Heart left ventricle (tissue), 16 donors: ENCODE data around the gene FADS2. TPM values are rescaled to one million over a fixed set of nuclear protein-coding genes. Genes with fewer than 3 reads are reported as not detected.

Experiments used
- ATAC-seq, 4 donors: fragments of 200-7000 bp; cut with Tn5 transposase; one replicate each; pipeline ENCODE4 v1.9.1; 2020 to 2022; ENCODE audit warnings: moderate library complexity in 4 of 4, mild to moderate bottlenecking in 3 of 4, moderate number of reproducible peaks in 1 of 4
- DNase-seq, 5 donors: peaks; one replicate each; pipeline ENCODE4 v3.0.0-alpha.2; 2020
- H3K27ac ChIP-seq, 12 donors: fragments of 200-600 bp; sonication (generic) in 4 of 12; one replicate each; pipeline versions ENCODE4 v1.5.0 to v1.8.0; 2016 to 2022; ENCODE audit warnings: mild to moderate bottlenecking in 2 of 12
- H3K27me3 ChIP-seq, 9 donors: fragments of 200-600 bp; sonication (generic) in 2 of 9; one replicate each; pipeline versions ENCODE4 v1.5.1 to v1.8.0; 2016 to 2022; ENCODE audit warnings: mild to moderate bottlenecking in 3 of 9
- H3K36me3 ChIP-seq, 9 donors: fragments of 200-600 bp; sonication (generic) in 2 of 9; one replicate each; pipeline versions ENCODE4 v1.5.0 to v1.8.0; 2018 to 2022; ENCODE audit warnings: mild to moderate bottlenecking in 2 of 9
- H3K4me1 ChIP-seq, 12 donors: fragments of 200-600 bp; sonication (generic) in 4 of 12; one replicate each; pipeline versions ENCODE4 v1.5.0 to v1.8.0; 2016 to 2022; ENCODE audit warnings: mild to moderate bottlenecking in 3 of 12
- H3K4me3 ChIP-seq, 12 donors: fragments of 200-600 bp; sonication (generic) in 4 of 12; one replicate each; pipeline versions ENCODE4 v1.5.0 to v1.8.0; 2017 to 2022; ENCODE audit warnings: mild to moderate bottlenecking in 9 of 12, moderate library complexity in 4 of 12
- H3K9me3 ChIP-seq, 12 donors: fragments of 200-600 bp; sonication (generic) in 4 of 12; one replicate each; pipeline versions ENCODE4 v1.5.0 to v1.8.0; 2016 to 2022; ENCODE audit warnings: mild to moderate bottlenecking in 1 of 12
- POLR2A ChIP-seq, 2 donors: fragments of 450-650 bp; IDR thresholded peaks; one replicate each; pipeline ENCODE4 v1.6.1; 2017; ENCODE audit warnings: antibody characterized with exemption in 2 of 2, mild to moderate bottlenecking in 2 of 2, moderate library complexity in 2 of 2
- WGBS, 4 donors: extraction: QIAGEN DNeasy Blood & Tissue Kit in 2 of 4; methylation state at CpG; one replicate each; pipeline versions ENCODE4 v1.1.5 to v1.1.7; 2013 to 2018; 5-methylcytosine and 5-hydroxymethylcytosine counted together
- intact Hi-C, 10 donors: fragments of 100-400 bp; cut with DNase I; formaldehyde crosslinking; loops; one replicate each; pipeline versions ENCODE4 v1.11.1 to v1.14.2; 2022
- polyA plus RNA-seq, 2 donors: library from polyadenylated mRNA; stranded (reverse); fragments of 200-250 nt; gene quantifications; one replicate each; pipeline ENCODE4 v1.2.3, GENCODE V29; 2013
- total RNA-seq, 9 donors: library from RNA; depleted of rRNA in 2 of 9; stranded (reverse); fragments of >200 nt in 2 of 9; fragmentation: NEBNext Ultra II Directional in 3 of 9; extraction: Animal tissue kit (Norgen Biotek cat#: 25700) in 3 of 9; gene quantifications; one replicate each; pipeline versions ENCODE4 v1.1.0 to v1.2.4, GENCODE V29; 2016 to 2023
- TF ChIP-seq, protein P1 (sequence below), 12 donors: fragments of 200-600 bp; sonication (generic) in 4 of 12; IDR thresholded peaks; one replicate each; pipeline versions ENCODE4 v1.5.0 to v1.8.0; 2018 to 2022; ENCODE audit warnings: antibody characterized with exemption in 12 of 12, mild to moderate bottlenecking in 5 of 12
- donor health status: ischemic (EF 13 %, LVEDD 7.1; RV severe dilation, severe dysfunction).
- donor health status: healthy with polysubstance abuse.
- donor health status: DM: no; HTN: yes; CAD: no.
- donor health status: DM: no; HTN: no; CAD: no.
- donor health status: ischemic (EF 25% LVEDD 6.9; RV normal size, moderate dysfunction).
- donor health status: ischemic (EF 25% LVEDD 5.7; RV mildly dilated, moderate dysfunction).
- donor health status: healthy.
- donor health status: DM: yes; HTN: yes; CAD: no.
- donor health status: ischemic (EF 35%, LVEDD 5.7; RV mildly dilated, moderate dysfunction).
- donor health status: nonischemic (EF 11% LVEDD 7.7; RV severe dilation, severe dysfunction).
- donor health status: DM: yes; HTN: yes; CAD: no.
- donor health status: PGD.
- donor health status: ischemic (EF 29% LVEDD 5.4; RV normal size, mild dysfunction).
- donor health status: nonischemic (EF 23%, LVEDD 6.1; RV moderate dilation, normal function).

FADS2 gene
- total and polyA plus RNA-seq, 11 donors = 2.6 to 43.6 (median 19.2) TPM

DNA sequence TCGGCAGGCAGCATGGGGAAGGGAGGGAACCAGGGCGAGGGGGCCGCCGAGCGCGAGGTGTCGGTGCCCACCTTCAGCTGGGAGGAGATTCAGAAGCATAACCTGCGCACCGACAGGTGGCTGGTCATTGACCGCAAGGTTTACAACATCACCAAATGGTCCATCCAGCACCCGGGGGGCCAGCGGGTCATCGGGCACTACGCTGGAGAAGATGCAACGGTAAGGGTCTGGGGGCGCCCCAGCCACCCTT, 204 bp downstream of the FADS2 start:
- Histone ChIP-seq H3K9me3 (no peaks in the 10 kb centered on the region), H3K27ac (peak overlapping the region in 11 of 12 donors; percentile 65 to 96 (median 87)), H3K36me3 (no peaks in the 10 kb centered on the region), H3K4me1 (peaks cover 0 to 55% (median 31%) of the 10 kb centered on the region in 12 donors), H3K27me3 (no peaks in the 10 kb centered on the region), H3K4me3 (peak overlapping the region; percentile 47 to 80 (median 66))
- intact Hi-C loops = loop anchor here in 2 of 10 donors (1.0 kb wide), 2 partner anchors 13 to 63 kb away; partner anchors contain the start of gene FADS3 (in 1 of the 2)
- no peak for TF ChIP-seq POLR2A (IDR thresholded peaks at IDR 0.05)
- TF ChIP-seq, protein P1, sequence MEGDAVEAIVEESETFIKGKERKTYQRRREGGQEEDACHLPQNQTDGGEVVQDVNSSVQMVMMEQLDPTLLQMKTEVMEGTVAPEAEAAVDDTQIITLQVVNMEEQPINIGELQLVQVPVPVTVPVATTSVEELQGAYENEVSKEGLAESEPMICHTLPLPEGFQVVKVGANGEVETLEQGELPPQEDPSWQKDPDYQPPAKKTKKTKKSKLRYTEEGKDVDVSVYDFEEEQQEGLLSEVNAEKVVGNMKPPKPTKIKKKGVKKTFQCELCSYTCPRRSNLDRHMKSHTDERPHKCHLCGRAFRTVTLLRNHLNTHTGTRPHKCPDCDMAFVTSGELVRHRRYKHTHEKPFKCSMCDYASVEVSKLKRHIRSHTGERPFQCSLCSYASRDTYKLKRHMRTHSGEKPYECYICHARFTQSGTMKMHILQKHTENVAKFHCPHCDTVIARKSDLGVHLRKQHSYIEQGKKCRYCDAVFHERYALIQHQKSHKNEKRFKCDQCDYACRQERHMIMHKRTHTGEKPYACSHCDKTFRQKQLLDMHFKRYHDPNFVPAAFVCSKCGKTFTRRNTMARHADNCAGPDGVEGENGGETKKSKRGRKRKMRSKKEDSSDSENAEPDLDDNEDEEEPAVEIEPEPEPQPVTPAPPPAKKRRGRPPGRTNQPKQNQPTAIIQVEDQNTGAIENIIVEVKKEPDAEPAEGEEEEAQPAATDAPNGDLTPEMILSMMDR (IDR thresholded peaks at IDR 0.05) = no peak
- ATAC-seq (no peak), DNase-seq (no peak)
- 0 to 2% (median 0%) methylated on average over 15 to 16 of the region's 16 CpGs for WGBS, 4 donors

DNA sequence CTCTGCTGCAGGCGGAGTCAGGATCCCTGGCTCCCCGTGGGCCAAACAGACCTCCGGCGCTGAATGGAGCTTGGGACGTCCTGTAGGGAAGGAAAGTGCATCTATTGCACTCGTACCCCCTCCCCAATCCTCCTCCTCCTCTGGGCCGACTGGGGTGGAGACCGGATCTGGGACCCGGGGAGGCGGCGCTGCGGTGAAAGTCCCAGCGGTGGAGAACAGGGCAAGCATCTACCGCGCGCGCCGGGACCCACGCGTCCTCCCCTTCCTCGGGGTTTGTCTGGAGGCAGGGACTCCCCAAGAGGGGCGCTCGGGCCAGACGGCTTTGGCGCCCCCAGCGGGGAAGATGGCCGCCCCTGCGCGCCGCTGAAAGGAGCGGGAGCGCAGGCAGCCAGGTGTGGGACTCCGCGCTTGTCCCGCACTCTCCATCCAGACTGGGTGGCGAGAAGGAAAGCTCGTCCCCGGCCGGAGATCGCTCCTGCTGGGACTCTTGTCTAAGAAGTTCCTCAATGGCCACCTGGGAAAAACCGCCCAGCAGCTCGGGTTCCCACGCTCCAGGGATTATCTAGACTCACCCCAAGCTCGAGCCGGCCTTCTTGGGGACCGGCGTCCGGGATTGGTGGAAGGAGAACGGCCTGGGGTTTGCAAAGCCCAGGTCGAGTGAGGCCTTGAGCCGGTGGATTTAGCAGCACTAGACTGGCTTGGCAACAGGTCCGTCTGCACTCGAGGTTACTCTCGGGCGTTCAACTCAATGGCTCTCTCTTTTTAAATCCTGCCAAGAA, 718 bp downstream of the FADS2 start:
- H3K4me1 ChIP-seq = peaks cover 0 to 57% (median 31%) of the 10 kb centered on the region in 12 donors
- DNase-seq (peak; percentile 56 to 77 (median 63)), ATAC-seq (peak; percentile 25 to 52 (median 40))
- H3K4me3 ChIP-seq = peak overlapping the region; percentile 47 to 80 (median 66)
- intact Hi-C loops = loop anchor here in 2 of 10 donors (1.0 kb wide), 2 partner anchors 14 to 62 kb away; partner anchors contain the start of gene FADS3 (in 1 of the 2)
- no peaks in the 10 kb centered on the region for H3K36me3 ChIP-seq
- WGBS, 4 donors = 1 to 11% (median 1%) methylated on average over 24 to 55 of the region's 55 CpGs
- H3K27ac ChIP-seq = peak overlapping the region; percentile 8 to 96 (median 86)
- no peaks in the 10 kb centered on the region for H3K27me3 ChIP-seq
- no peaks in the 10 kb centered on the region for H3K9me3 ChIP-seq
- TF ChIP-seq POLR2A (IDR thresholded peaks at IDR 0.05) = no peak
- TF ChIP-seq, protein P1 (IDR thresholded peaks at IDR 0.05) = peak; percentile 17 to 64 (median 42)

DNA sequence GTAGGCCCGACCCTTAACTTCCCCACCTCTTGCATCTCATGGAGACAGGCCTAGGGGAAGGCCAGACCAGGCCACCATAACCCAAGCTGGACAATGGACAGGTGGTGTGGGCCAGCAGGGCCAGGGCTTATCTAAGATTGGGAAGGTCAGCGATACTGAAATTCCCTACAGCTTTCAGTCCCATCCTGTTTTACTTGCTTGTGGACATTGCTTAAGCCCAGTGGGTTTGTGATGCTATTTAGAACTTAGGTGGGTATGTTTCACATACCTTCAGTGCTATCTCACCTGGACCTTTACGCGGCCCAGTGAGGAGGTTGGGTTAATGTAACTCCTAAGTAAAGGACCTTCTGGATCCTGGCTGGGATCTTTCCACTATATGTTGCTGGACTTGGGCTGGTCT, 1.7 kb downstream of the FADS2 start:
- WGBS, 4 donors = 72 to 91% (median 81%) methylated on average over 4 of the region's 4 CpGs
- intact Hi-C loops = no loop called here
- Histone ChIP-seq H3K9me3 (no peaks in the 10 kb centered on the region), H3K4me3 (peak overlapping the region in 7 of 12 donors; percentile 58 to 80 (median 74)), H3K4me1 (peaks cover 0 to 67% (median 40%) of the 10 kb centered on the region in 12 donors), H3K27me3 (no peaks in the 10 kb centered on the region), H3K36me3 (no peaks in the 10 kb centered on the region), H3K27ac (peak overlapping the region in 8 of 12 donors; percentile 33 to 93 (median 81))
- ATAC-seq (no peak), DNase-seq (peak in 1 of 5 donors; percentile 18)
- no peak for TF ChIP-seq POLR2A (IDR thresholded peaks at IDR 0.05)
- TF ChIP-seq, protein P1 (IDR thresholded peaks at IDR 0.05) = no peak

DNA sequence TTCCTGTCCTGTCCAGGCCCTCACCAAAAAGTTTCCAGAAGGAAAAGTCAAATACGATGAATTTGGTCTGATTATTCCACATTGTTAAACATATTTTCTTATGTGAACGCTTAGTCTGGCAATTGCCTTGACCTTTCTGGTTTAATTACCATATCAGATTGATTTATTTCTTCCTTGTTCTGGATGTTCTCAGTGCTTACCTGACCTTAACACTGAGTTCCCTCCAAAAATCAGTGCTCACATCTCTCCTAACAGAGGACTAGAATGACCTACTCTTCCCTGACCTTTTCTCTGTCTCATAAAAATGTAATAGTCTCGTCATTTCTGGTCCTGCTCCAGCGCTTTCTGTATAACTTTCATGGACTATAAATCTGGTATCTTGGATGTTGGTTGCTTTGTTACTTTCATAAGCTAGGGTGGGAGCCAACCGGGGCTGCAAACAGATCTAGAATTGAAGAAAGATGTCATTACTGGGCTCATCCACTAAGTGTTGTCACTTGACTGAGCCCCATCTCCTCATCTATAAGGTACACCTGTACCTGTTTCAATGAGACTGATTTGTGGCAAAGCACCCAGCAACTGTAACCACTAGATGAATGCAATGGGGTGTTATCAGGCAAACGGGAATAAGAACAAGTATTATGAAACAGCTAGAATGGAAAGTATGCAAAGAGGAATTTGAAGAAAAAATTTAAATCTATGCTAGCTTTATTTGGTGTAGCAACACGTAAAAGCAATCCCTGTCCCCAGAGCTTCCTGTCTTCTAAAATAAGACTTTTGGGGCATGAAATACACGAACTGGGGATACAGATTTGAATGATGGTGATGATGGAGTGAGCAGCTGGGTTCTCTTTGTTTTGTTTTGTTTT, 2.4 kb downstream of the FADS2 start:
- peak overlapping the region in 3 of 12 donors; percentile 67 to 80 (median 75) for H3K4me3 ChIP-seq
- no peak for ATAC-seq
- WGBS, 4 donors = 57 to 68% (median 64%) methylated on average over 8 of the region's 8 CpGs
- no peaks in the 10 kb centered on the region for H3K36me3 ChIP-seq
- intact Hi-C loops = no loop called here
- TF ChIP-seq, protein P1 (IDR thresholded peaks at IDR 0.05) = no peak
- no peak for TF ChIP-seq POLR2A (IDR thresholded peaks at IDR 0.05)
- H3K27ac ChIP-seq = peak overlapping the region in 8 of 12 donors; percentile 20 to 91 (median 54)
- H3K4me1 ChIP-seq = peaks cover 0 to 74% (median 46%) of the 10 kb centered on the region in 12 donors
- no peaks in the 10 kb centered on the region for H3K9me3 ChIP-seq
- peak in 1 of 5 donors; percentile 6 for DNase-seq
- H3K27me3 ChIP-seq = no peaks in the 10 kb centered on the region
